Measurements from ENCODE around the gene APBB1IP. TPM values are rescaled to one million over a fixed set of nuclear protein-coding genes. Genes with fewer than 3 reads are reported as not detected.

The APBB1IP gene
- total and polyA plus RNA-seq, 2 of the 8 experiments (the other 6 are each of a cell fraction or from before 2014, with no cell fraction given) = 0.05 TPM; not detected in 1

DNA sequence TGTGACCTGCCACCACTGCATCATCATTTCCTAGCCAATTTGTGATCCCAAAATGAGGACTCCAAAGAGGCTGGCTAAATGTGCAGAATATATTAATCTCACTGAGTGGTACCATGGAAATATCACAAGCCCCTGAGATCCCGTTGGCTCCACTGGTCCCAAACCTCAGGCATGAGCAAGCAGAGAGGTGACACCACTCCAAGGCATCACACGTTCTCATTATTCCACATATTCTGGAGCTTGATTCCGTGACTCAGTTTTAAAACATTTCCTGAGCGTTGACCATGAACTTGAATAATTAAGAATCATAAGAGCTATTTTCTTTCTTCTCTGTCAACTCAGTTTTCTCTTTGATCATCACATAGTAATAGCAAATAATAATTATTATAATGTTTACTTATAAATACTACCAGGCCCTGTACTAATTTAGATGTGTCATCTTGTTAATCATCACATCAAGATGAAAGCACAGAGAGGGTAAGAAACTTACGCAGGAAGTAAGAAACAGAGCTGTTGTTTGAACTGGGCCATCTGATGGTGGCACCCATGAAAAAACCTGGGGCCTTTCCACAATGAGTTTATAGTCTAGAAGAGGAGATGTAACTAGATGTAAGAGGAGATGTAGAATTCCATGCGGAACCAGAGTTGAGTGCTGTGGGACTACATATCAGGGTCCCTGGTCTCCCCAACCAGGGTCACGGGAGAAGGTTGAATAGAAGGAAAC, 3.5 kb downstream of the APBB1IP start:
- H3K4me3 ChIP-seq (ENCODE audit: extremely low read depth in 1 of 4, insufficient read depth in 2 of 4, low read depth in 3 of 4, low read length in 4 of 4) = no peak overlapping the region

More for the DNA sequence above, 3.5 kb downstream of the APBB1IP start:
- Histone ChIP-seq H2AK5ac (ENCODE audit: low read depth, low read length) (no peak overlapping the region), H3K4ac (replicated peaks; ENCODE audit: insufficient read length, low read depth, low read length) (no peak overlapping the region), H2BK12ac (ENCODE audit: low read depth, low read length) (no peak overlapping the region), H3K18ac (ENCODE audit: extremely low read depth, low read length) (no peak overlapping the region), H4K20me1 (replicated peaks in 1 of 2; ENCODE audit: control insufficient read depth in 1 of 2, insufficient read depth in 2 of 2, low read length in 2 of 2) (no peaks in the 10 kb centered on the region), H3K9ac (replicated peaks in 1 of 4; ENCODE audit: extremely low read depth in 1 of 4, low read depth in 3 of 4, low read length in 3 of 4) (no peak overlapping the region), H4K91ac (replicated peaks; ENCODE audit: insufficient read length, low read length) (no peak overlapping the region), H3K23me2 (ENCODE audit: low read depth, low read length) (peaks cover 9% of the 10 kb centered on the region; the same call in 1 of the 2 replicates), H2BK20ac (ENCODE audit: low read length) (no peak overlapping the region), H3K79me1 (ENCODE audit: low read depth, low read length) (no peaks in the 10 kb centered on the region), H2AFZ (ENCODE audit: low read length) (no peak overlapping the region), H3K56ac (replicated peaks; ENCODE audit: insufficient read length, low read depth, low read length) (no peak overlapping the region), H3K9me3 (ENCODE audit: insufficient read depth in 2 of 2, low read depth in 1 of 2, low read length in 1 of 2) (no peaks in the 10 kb centered on the region), H3K27ac (ENCODE audit: low read depth, low read length) (no peak overlapping the region), H3K27me3 (replicated peaks in 1 of 4; ENCODE audit: control insufficient read depth in 3 of 4, extremely low read depth in 1 of 4, insufficient read depth in 3 of 4, low read length in 3 of 4) (peaks cover 6 to 24% (median 18%) of the 10 kb centered on the region in 4 experiments), H2BK5ac (ENCODE audit: low read depth, low read length) (no peak overlapping the region), H3K14ac (ENCODE audit: insufficient read length) (no peak overlapping the region), H3K36me3 (ENCODE audit: control insufficient read depth in 2 of 4, insufficient read depth in 4 of 4, low read length in 3 of 4) (no peaks in the 10 kb centered on the region), H2BK120ac (replicated peaks; ENCODE audit: low read depth, low read length) (no peak overlapping the region), H3K4me2 (ENCODE audit: insufficient read depth in 1 of 2, low read depth in 2 of 2, low read length in 2 of 2) (no peak overlapping the region), H4K8ac (ENCODE audit: extremely low read depth, insufficient read depth, low read length) (no peak overlapping the region), H4K5ac (ENCODE audit: insufficient read length, low read depth, low read length) (no peak overlapping the region), H3K23ac (ENCODE audit: insufficient read length) (no peak overlapping the region), H2BK15ac (ENCODE audit: low read length) (no peak overlapping the region), H3K4me1 (replicated peaks in 1 of 4; ENCODE audit: control insufficient read depth in 3 of 4, insufficient read depth in 4 of 4, low read length in 3 of 4) (peaks cover 0 to 4% (median 0%) of the 10 kb centered on the region in 4 experiments; a peak in 2 of 7 replicates), H3K79me2 (ENCODE audit: control insufficient read depth in 1 of 2, insufficient read depth in 2 of 2, low read length in 2 of 2) (no peaks in the 10 kb centered on the region)
- no peak for FAIRE-seq
- ChIA-PET CTCF (ENCODE audit: partially characterized antibody) (interaction anchor here (0.8 to 1.2 kb wide), 3 partner anchors 11 to 165 kb away, joined by 3 read pairs; no protein-coding TSS in a partner anchor), POLR2A (ENCODE audit: partially characterized antibody) (no interaction called here)
- no peak for DNase-seq (ENCODE audit: low read depth in 1 of 2, low spot score in 2 of 2)
- no peak for TF ChIP-seq PHF8 (conservative IDR thresholded peaks at IDR 0.05; ENCODE audit: low read depth, low read length)
- TF ChIP-seq RXRA (IDR thresholded peaks at IDR 0.05; ENCODE audit: insufficient read depth, low read depth, low read length) = no peak
- TF ChIP-seq NRF1 (IDR thresholded peaks at IDR 0.05; ENCODE audit: low read depth, low read length) = no peak
- no peak for TF ChIP-seq CBX5 (IDR thresholded peaks at IDR 0.05; ENCODE audit: low read depth, low read length)
- no peak for TF ChIP-seq CHD1 (IDR thresholded peaks at IDR 0.05; ENCODE audit: low read depth, low read length)
- no peak for TF ChIP-seq MAX (IDR thresholded peaks at IDR 0.05)
- TF ChIP-seq EP300 (IDR thresholded peaks at IDR 0.05; ENCODE audit: borderline replicate concordance in 1 of 2, low read depth in 2 of 2, low read length in 2 of 2) = no peak
- TF ChIP-seq JUN (IDR thresholded peaks at IDR 0.05; ENCODE audit: low read depth, low read length) = no peak
- TF ChIP-seq E2F6 (IDR thresholded peaks at IDR 0.05) = no peak
- TF ChIP-seq TAF7 (optimal IDR thresholded peaks at IDR 0.05; ENCODE audit: borderline replicate concordance, low read depth, low read length) = no peak
- no peak for TF ChIP-seq SRF (IDR thresholded peaks at IDR 0.05; ENCODE audit: low read depth, low read length)
- TF ChIP-seq CHD2 (IDR thresholded peaks at IDR 0.05; ENCODE audit: low read length) = no peak
- 79% methylated on average over 7 of the region's 7 CpGs; no CpG with 5 or more reads in 1 of the 2 experiments for WGBS, 2 experiments (ENCODE audit: extremely low coverage in 1 of 2, insufficient coverage in 1 of 2, insufficient read length in 1 of 2, insufficient replicate concordance in 2 of 2, low coverage in 1 of 2, low lambda C conversion rate in 2 of 2, missing lambda C conversion rate in 1 of 2)

Measured in H1 (cell line).